ENCODE measurements around the gene TRIO. TPM values are rescaled to one million over a fixed set of nuclear protein-coding genes. Genes with fewer than 3 reads are reported as not detected.

TRIO gene
- total and polyA plus RNA-seq, 2 donors (not counting 3 experiments of a cell fraction or from before 2014, with no cell fraction given), result 82.9 to 248 TPM

GRCh38 chr5:14510156-14510734 lies 367.1 kb downstream of the TRIO start:
- Histone ChIP-seq H3K27ac (ENCODE audit: insufficient read depth, low read depth, low read length) (no peak overlapping the region), H3K4me2 (ENCODE audit: insufficient read depth, low read length) (no peak overlapping the region), H3K9me3 (replicated peaks; ENCODE audit: control insufficient read depth, insufficient read depth, low read length) (no peaks in the 10 kb centered on the region), H4K20me1 (replicated peaks; ENCODE audit: control insufficient read depth, extremely low read depth, insufficient read depth, low read length) (no peaks in the 10 kb centered on the region), H3K4me1 (ENCODE audit: control insufficient read depth, extremely low read depth, insufficient read depth, low read length) (no peaks in the 10 kb centered on the region), H3K9me1 (replicated peaks; ENCODE audit: control insufficient read depth, extremely low read depth, insufficient read depth, low read length) (no peaks in the 10 kb centered on the region), H3K4me3 (replicated peaks in 1 of 3; ENCODE audit: insufficient read depth in 1 of 3, low read depth in 1 of 3, low read length in 3 of 3) (no peak overlapping the region), H2AFZ (ENCODE audit: low read depth, low read length) (no peak overlapping the region), H3K79me2 (ENCODE audit: control insufficient read depth, insufficient read depth, low read length) (no peaks in the 10 kb centered on the region), H3K36me3 (ENCODE audit: control insufficient read depth in 2 of 2, extremely low read depth in 1 of 2, insufficient read depth in 2 of 2, low read length in 2 of 2) (peaks cover 10 to 19% of the 10 kb centered on the region in 2 experiments), H3K9ac (replicated peaks; ENCODE audit: extremely low read depth, insufficient read depth, low read length) (no peak overlapping the region), H3K27me3 (ENCODE audit: control insufficient read depth in 2 of 2, insufficient read depth in 2 of 2, low read length in 2 of 2) (no peaks in the 10 kb centered on the region)
- dilution Hi-C loops (cut with MboI; ENCODE audit: extremely low pct_ligation_motif_present, low sequenced_read_pairs), result no loop called here
- ChIA-PET CTCF (interaction anchor here (2.6 kb wide), 1 partner anchor 138 kb away, joined by 12 read pairs; no protein-coding TSS in a partner anchor), POLR2A (no interaction called here)
- no peak for FAIRE-seq
- DNase-seq (ENCODE audit: low read depth, low spot score), result no peak
- TF ChIP-seq MAX (IDR thresholded peaks at IDR 0.05; ENCODE audit: insufficient read depth, insufficient read length) (no peak), JUN (IDR thresholded peaks at IDR 0.05; ENCODE audit: borderline replicate concordance, insufficient read depth, insufficient read length, low read depth) (no peak), GATA2 (IDR thresholded peaks at IDR 0.05; ENCODE audit: insufficient read depth, insufficient read length, low read depth, low read length) (no peak), CTCF (IDR thresholded peaks at IDR 0.05; ENCODE audit: extremely low read depth in 1 of 2, insufficient read depth in 1 of 2, low read depth in 1 of 2, low read length in 2 of 2) (no peak), EZH2 (IDR thresholded peaks at IDR 0.05; ENCODE audit: borderline replicate concordance, low read depth, low read length, severe bottlenecking) (no peak), FOS (IDR thresholded peaks at IDR 0.05; ENCODE audit: borderline replicate concordance, insufficient read depth, low read length) (no peak), MYC (IDR thresholded peaks at IDR 0.05; ENCODE audit: low read depth, low read length) (no peak), POLR2A (IDR thresholded peaks at IDR 0.05; ENCODE audit: low read depth, low read length) (no peak), POLR2AphosphoS5 (IDR thresholded peaks at IDR 0.05; ENCODE audit: insufficient read depth, low read depth, low read length) (no peak)
- intact Hi-C loops (cut with micrococcal nuclease), result loop anchor here (5.0 kb wide), 1 partner anchor 137 kb away; no protein-coding TSS in a partner anchor
- no TSS peak for BruUV-seq (replicated peaks)
